GM19240 (cell line): ENCODE measurements around the gene DCST2.
"Not testable (repeated sequence)": the region's sequence is repeated elsewhere in the genome, so short reads cannot be mapped to it uniquely, and the experiment has no call there.

Source experiments
- DNase-seq: peaks from one replicate; pipeline ENCODE4 v3.0.0; 2011; ENCODE audit warnings: low spot score; ENCODE audit not compliant: insufficient read length

DCST2 gene

GRCh38 chr1:154998818-154999570 is 34.6 kb downstream of the DCST2 start:
- DNase-seq = peak; percentile 67

GRCh38 chr1:154998201-154998780 is 35.3 kb downstream of the DCST2 start:
- DNase-seq = no peak

GRCh38 chr1:154996966-154997701 is 36.4 kb downstream of the DCST2 start:
- no peak for DNase-seq

- DNase-seq = not testable (repeated sequence)
Observed at GRCh38 chr1:154995301-154995983, 38.1 kb downstream of the DCST2 start.

- DNase-seq = no peak
Observed at GRCh38 chr1:154994591-154994990, 39.0 kb downstream of the DCST2 start.

GRCh38 chr1:154994269-154994587 is 39.4 kb downstream of the DCST2 start:
- DNase-seq = no peak

GRCh38 chr1:154993572-154994268 is 39.9 kb downstream of the DCST2 start, which contains the start of gene LENEP:
Gene LENEP (plus strand): TSS chr1:154993586. CDS start chr1:154993608, 22 bp downstream.
- DNase-seq = no peak

- DNase-seq = no peak
Observed at GRCh38 chr1:154992721-154993571, 40.6 kb downstream of the DCST2 start.

- DNase-seq = no peak
Observed at GRCh38 chr1:154990276-154990675, 43.3 kb downstream of the DCST2 start.

- DNase-seq = no peak
Observed at GRCh38 chr1:154989195-154989860, 44.3 kb downstream of the DCST2 start.

GRCh38 chr1:154988058-154988954 is 45.3 kb downstream of the DCST2 start:
- no peak for DNase-seq

- DNase-seq = no peak
Observed at GRCh38 chr1:154987326-154987725, 46.3 kb downstream of the DCST2 start.

GRCh38 chr1:154986736-154987135 is 46.8 kb downstream of the DCST2 start:
- DNase-seq = not testable (repeated sequence)

GRCh38 chr1:154983776-154984466 is 49.7 kb downstream of the DCST2 start:
- no peak for DNase-seq

- peak; percentile 96 for DNase-seq
Observed at GRCh38 chr1:154982897-154983648, 50.5 kb downstream of the DCST2 start, which contains the start of gene FLAD1. Gene FLAD1 (plus strand): TSS chr1:154983344. CDS start chr1:154983695, 351 bp downstream.

GRCh38 chr1:154982341-154982740 is 51.2 kb downstream of the DCST2 start:
- DNase-seq = no peak

- DNase-seq = no peak
Observed at GRCh38 chr1:154978360-154978759, 55.2 kb downstream of the DCST2 start.
